Activated CD4-positive, CD25-positive, alpha-beta regulatory T cell treated with anti-CD3 and anti-CD28 coated beads, Interleukin-2, amount 50 U/mL, for 72 hours (primary cell): ENCODE results near the gene AIF1.

Source experiments
- DNase-seq: peaks from one replicate; pipeline ENCODE4 v3.0.0; 2021

The AIF1 gene

DNA sequence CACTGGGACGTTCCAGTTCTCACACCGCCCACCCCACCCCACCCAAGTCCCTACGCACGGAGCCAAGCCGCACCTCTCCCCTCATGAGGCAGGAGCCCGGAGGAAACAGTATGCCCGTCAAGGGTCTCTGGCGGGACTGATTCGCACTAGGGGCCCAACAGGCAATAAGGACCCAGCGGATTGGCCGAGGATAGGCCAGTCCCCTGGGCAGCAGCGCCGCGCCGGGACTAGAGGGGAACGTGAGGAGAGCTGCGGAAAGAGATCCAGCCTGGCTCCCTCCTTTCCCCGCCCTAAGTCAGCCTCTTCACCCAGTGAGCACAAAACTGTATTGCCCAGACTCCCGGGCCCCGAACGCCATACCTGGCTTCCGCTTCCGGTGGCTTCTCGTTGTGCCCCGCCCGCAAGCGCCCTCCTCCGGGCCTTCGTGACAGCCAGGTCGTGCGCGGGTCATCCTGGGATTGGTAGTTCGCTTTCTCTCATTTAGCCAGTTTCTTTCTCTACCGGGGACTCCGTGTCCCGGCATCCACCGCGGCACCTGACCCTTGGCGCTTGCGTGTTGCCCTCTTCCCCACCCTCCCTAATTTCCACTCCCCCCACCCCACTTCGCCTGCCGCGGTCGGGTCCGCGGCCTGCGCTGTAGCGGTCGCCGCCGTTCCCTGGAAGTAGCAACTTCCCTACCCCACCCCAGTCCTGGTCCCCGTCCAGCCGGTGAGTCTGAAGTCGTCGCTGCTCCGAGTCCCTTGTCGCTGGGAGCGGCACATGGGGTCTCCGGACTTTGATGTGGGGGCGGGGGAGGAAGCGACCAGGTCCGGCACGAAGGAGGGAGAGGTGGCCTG is 50.7 kb downstream of the AIF1 start, which contains the start of gene CSNK2B:
Gene CSNK2B, plus strand, starts transcription at position 580 of the 836 bp plus-strand sequence. CDS start 752 bp downstream, outside the sequence.
- peak; percentile 94 for DNase-seq

GRCh38 chr6:31666337-31666965 is 51.4 kb downstream of the AIF1 start:
- DNase-seq = no peak
